Activated T-helper 1 cell treated with Interleukin-2 at 50 U/mL for 16 hours (primary cell): Measurements from ENCODE around the gene COL15A1.

ENCODE experiments used
- DNase-seq: peaks from one replicate; pipeline ENCODE4 v3.0.0-alpha.2; 2020; ENCODE audit warnings: low read depth

COL15A1 gene

GRCh38 chr9:99015448-99015847 lies 71.7 kb downstream of the COL15A1 start:
- no peak for DNase-seq

- no peak for DNase-seq
Observed at GRCh38 chr9:99015890-99016289, 72.2 kb downstream of the COL15A1 start.

- DNase-seq, result no peak
Observed at GRCh38 chr9:99016681-99017387, 73.1 kb downstream of the COL15A1 start.

- DNase-seq, result no peak
Observed at GRCh38 chr9:99018653-99019052, 74.9 kb downstream of the COL15A1 start.

- no peak for DNase-seq
Observed at GRCh38 chr9:99019510-99020331, 76.0 kb downstream of the COL15A1 start.

GRCh38 chr9:99020786-99021436 lies 77.2 kb downstream of the COL15A1 start:
- no peak for DNase-seq

- no peak for DNase-seq
Observed at GRCh38 chr9:99021512-99021911, 77.8 kb downstream of the COL15A1 start.

- DNase-seq, result no peak
Observed at GRCh38 chr9:99023231-99023630, 79.5 kb downstream of the COL15A1 start.

- DNase-seq, result no peak
Observed at GRCh38 chr9:99023831-99024230, 80.1 kb downstream of the COL15A1 start.

GRCh38 chr9:99024959-99025358 lies 81.3 kb downstream of the COL15A1 start:
- DNase-seq, result no peak

- DNase-seq, result no peak
Observed at GRCh38 chr9:99025616-99026270, 82.0 kb downstream of the COL15A1 start.

- DNase-seq, result no peak
Observed at GRCh38 chr9:99026271-99026955, 82.7 kb downstream of the COL15A1 start.

- DNase-seq, result no peak
Observed at GRCh38 chr9:99026956-99027298, 83.2 kb downstream of the COL15A1 start.

- no peak for DNase-seq
Observed at GRCh38 chr9:99027443-99027842, 83.7 kb downstream of the COL15A1 start.

GRCh38 chr9:99029083-99029645 lies 85.5 kb downstream of the COL15A1 start:
- DNase-seq, result no peak

GRCh38 chr9:99030092-99030511 lies 86.4 kb downstream of the COL15A1 start:
- DNase-seq, result no peak

- DNase-seq, result no peak
Observed at GRCh38 chr9:99030610-99031109, 87.0 kb downstream of the COL15A1 start.

- DNase-seq, result no peak
Observed at GRCh38 chr9:99031319-99031718, 87.6 kb downstream of the COL15A1 start.

- no peak for DNase-seq
Observed at GRCh38 chr9:99031994-99032393, 88.3 kb downstream of the COL15A1 start.

- no peak for DNase-seq
Observed at GRCh38 chr9:99034149-99034548, 90.4 kb downstream of the COL15A1 start.

- DNase-seq, result no peak
Observed at GRCh38 chr9:99035313-99035712, 91.6 kb downstream of the COL15A1 start.
